Activated CD8-positive, alpha-beta T cell treated with anti-CD3 and anti-CD28 coated beads, Interleukin-2, amount 10 ng/mL, durations not matched to agents 7 days and 5 days (primary cell): ENCODE results near the gene MUL1. TPM values are rescaled to one million over a fixed set of nuclear protein-coding genes. Genes with fewer than 3 reads are reported as not detected.

Source experiments
- ATAC-seq: fragments of 150-1000 bp; cut with Tn5 transposase; one replicate; pipeline ENCODE4 v1.10.0; 2021; ENCODE audit warnings: moderate library complexity
- CTCF ChIA-PET: fragments of 350-600 bp; sonication (Branson Sonifier 250); formaldehyde crosslinking; loops from one replicate; lab custom pipeline; 2021; ENCODE audit warnings: antibody characterized with exemption; lab: Charles Lee
- POLR2A ChIA-PET: fragments of 350-600 bp; sonication (Branson Sonifier 250); formaldehyde crosslinking; loops from one replicate; lab custom pipeline; 2021; ENCODE audit warnings: antibody characterized with exemption; lab: Charles Lee
- DNase-seq: peaks from one replicate; pipeline ENCODE4 v3.0.0-alpha.2; 2020
- H3K27ac Mint-ChIP-seq: one replicate; pipeline ENCODE4 v1.8.0; 2021; ENCODE audit warnings: mild to moderate bottlenecking, mixed read lengths
- H3K27me3 Mint-ChIP-seq: one replicate; pipeline ENCODE4 v1.8.0; 2021; ENCODE audit warnings: low read depth, mixed read lengths
- H3K36me3 Mint-ChIP-seq: one replicate; pipeline ENCODE4 v1.8.0; 2021; ENCODE audit warnings: low read depth, mixed read lengths
- H3K4me1 Mint-ChIP-seq: one replicate; pipeline ENCODE4 v1.8.0; 2021; ENCODE audit warnings: low read depth, mixed read lengths
- H3K4me3 Mint-ChIP-seq: one replicate; pipeline ENCODE4 v1.8.0; 2021; ENCODE audit warnings: mild to moderate bottlenecking, mixed read lengths
- H3K9me3 Mint-ChIP-seq: one replicate; pipeline ENCODE4 v1.8.0; 2022; ENCODE audit warnings: mixed read lengths; ENCODE audit not compliant: insufficient read depth
- total RNA-seq, 2 experiments: library from RNA; stranded (reverse); gene quantifications; one replicate each; pipeline ENCODE4 v1.2.3, GENCODE V29; 2021

Gene MUL1, protein sequence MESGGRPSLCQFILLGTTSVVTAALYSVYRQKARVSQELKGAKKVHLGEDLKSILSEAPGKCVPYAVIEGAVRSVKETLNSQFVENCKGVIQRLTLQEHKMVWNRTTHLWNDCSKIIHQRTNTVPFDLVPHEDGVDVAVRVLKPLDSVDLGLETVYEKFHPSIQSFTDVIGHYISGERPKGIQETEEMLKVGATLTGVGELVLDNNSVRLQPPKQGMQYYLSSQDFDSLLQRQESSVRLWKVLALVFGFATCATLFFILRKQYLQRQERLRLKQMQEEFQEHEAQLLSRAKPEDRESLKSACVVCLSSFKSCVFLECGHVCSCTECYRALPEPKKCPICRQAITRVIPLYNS
- total RNA-seq: 10 to 100 TPM; 17.2 to 18.6 TPM

DNA sequence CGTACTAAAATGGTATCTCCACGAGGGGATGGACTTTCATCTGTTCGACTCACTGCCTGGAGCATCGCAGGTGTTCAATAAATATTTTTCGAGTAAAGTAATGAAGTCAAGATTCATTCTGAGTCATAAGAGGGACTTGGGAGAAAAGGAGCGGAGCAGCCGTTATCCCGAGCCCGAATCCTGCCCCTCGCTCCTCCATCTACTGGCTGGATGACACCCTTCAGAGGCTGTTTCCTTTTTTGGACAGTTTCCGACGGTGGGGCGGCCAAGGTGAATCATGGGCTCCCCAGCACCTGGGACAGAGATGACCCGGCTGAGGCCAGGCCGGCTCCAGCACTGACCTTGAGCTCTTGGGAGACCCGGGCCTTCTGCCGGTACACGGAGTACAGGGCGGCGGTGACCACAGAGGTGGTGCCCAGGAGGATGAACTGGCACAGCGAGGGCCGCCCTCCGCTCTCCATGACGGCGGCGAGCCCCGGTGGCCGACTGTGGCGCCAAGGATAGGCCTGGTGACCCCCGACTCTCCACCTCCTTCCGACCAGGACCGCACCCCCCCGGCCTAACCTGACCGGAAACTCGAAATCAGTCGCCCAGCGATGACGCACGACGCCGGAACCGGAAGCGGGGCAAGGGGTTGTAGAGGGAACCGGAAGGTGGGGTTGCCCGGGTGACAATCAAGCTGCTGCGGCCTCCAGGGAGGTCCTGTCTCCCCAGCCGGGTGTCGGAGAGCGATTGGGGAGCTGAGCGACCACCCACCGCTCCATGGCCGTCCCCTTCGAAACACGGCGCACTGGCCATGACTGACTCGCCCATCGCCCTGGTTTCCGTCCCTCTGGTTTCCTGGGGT, at the start of gene MUL1:
MUL1 (minus strand) TSS at position 588 of the 847 bp plus-strand sequence; CDS start at position 461, 127 bp downstream.
- H3K9me3 Mint-ChIP-seq: no peaks in the 10 kb centered on the region

DNA sequence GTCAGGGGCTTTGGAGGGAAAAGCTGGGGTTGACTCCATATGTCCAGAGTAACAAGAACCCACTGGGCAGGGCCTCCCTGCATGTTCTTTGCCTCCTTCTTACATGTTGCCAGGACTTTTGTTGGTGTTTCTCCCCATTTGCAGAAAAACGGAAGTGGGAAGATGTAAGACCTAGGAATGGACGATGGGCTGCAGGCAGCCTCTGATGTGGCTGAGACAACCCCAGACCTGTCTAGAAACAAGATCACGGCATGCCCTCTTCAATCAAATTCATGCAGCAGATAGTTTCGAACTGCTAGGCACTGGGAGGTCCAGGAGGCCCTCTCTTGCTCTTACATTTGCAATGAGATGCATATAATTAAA, 47.8 kb upstream of the MUL1 start:
- no peaks in the 10 kb centered on the region for H3K4me1 Mint-ChIP-seq
- ChIA-PET CTCF (interaction anchor here (0.7 kb wide), 1 partner anchor 78 kb away, joined by 3 read pairs; no protein-coding TSS in a partner anchor), POLR2A (no interaction called here)
- H3K9me3 Mint-ChIP-seq: no peaks in the 10 kb centered on the region
- peaks cover 36% of the 10 kb centered on the region for H3K27me3 Mint-ChIP-seq
- DNase-seq (no peak), ATAC-seq (no peak)
- H3K36me3 Mint-ChIP-seq: no peaks in the 10 kb centered on the region
- H3K4me3 Mint-ChIP-seq: no peak overlapping the region
- no peak overlapping the region for H3K27ac Mint-ChIP-seq

More for the DNA sequence above, at the start of gene MUL1:
- Mint-ChIP-seq H3K36me3 (peaks cover 5% of the 10 kb centered on the region), H3K27ac (peak within 1 kb of the TSS; percentile 95), H3K4me3 (peak within 1 kb of the TSS; percentile 93), H3K4me1 (peaks cover 24% of the 10 kb centered on the region), H3K27me3 (peaks cover 3% of the 10 kb centered on the region)
- ATAC-seq (peak; percentile 90), DNase-seq (peak; percentile 96)
- POLR2A ChIA-PET: interaction anchor here (0.8 to 1.9 kb wide), 3 partner anchors 8 to 18 kb away, joined by 3 to 8 read pairs (median 4); no protein-coding TSS in a partner anchor
- CTCF ChIA-PET: interaction anchor here (1.3 to 3.6 kb wide), 4 partner anchors 9 to 126 kb away, joined by 3 to 14 read pairs (median 8); partner anchors contain the start of gene PINK1

DNA sequence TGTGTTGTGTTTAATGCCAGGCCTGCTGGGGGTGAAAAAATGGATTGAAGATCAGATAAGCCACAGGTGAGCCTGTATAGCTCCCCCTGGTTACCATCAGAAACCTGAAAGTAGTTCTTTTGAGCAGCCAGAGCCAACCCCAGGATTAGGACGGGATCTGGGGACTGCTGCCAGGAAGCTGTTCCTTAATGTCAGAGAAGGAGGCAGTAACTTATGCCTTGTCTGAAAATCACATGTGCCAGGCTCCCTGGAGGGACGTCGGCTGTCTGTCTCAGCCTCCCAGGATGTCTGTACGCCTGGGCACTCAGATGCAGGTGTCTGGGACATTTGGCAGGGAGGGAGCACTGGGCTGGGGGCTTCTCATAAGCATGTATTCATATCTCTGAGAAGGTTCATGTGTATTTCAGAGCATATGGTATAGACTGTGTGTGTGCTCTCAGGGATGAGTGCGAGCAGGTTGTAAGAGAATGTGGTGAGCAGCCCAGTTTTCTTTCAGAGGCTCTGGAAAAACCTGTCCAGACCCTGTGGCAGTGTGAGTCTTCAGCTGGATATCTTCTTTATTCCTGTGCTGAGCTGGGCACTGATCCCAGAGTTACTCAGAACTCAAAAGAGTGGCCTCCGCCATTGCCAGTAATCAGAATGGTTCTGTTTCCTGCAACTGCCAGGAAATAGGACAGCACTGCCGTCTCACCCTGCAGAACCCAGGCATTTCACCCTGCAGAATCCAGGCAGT, 47.2 kb upstream of the MUL1 start:
- no peaks in the 10 kb centered on the region for H3K36me3 Mint-ChIP-seq
- DNase-seq: no peak
- no peaks in the 10 kb centered on the region for H3K4me1 Mint-ChIP-seq

DNA sequence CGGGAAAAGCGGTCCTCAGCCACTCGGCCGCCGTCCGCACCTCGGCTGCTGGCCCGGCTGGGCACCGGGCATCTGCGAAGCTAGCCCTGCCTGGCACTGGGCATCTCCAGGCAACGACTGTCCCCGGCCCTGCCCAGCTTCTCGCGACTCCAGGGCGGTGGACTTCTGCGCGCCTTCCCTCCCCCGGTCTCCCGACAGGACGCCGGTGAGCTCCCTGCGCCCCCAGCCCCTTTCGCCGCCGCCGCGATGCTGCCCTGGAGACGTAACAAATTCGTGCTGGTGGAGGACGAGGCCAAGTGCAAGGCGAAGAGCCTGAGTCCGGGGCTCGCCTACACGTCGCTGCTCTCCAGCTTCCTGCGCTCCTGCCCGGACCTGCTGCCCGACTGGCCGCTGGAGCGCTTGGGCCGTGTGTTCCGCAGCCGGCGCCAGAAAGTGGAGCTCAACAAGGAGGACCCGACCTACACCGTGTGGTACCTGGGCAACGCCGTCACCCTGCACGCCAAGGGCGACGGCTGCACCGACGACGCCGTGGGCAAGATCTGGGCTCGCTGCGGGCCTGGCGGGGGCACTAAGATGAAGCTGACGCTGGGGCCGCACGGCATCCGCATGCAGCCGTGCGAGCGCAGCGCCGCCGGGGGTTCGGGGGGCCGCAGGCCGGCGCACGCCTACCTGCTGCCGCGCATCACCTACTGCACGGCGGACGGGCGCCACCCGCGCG, 44.9 kb upstream of the MUL1 start:
- ChIA-PET CTCF (no interaction called here), POLR2A (no interaction called here)
- Mint-ChIP-seq H3K4me1 (no peaks in the 10 kb centered on the region), H3K27ac (no peak overlapping the region), H3K9me3 (no peaks in the 10 kb centered on the region), H3K36me3 (no peaks in the 10 kb centered on the region), H3K4me3 (no peak overlapping the region), H3K27me3 (peaks cover 36% of the 10 kb centered on the region)
- ATAC-seq (no peak), DNase-seq (no peak)

More for the DNA sequence above, 47.2 kb upstream of the MUL1 start:
- POLR2A ChIA-PET: no interaction called here
- no peaks in the 10 kb centered on the region for H3K9me3 Mint-ChIP-seq
- no peak overlapping the region for H3K4me3 Mint-ChIP-seq
- no peak for ATAC-seq
- no peak overlapping the region for H3K27ac Mint-ChIP-seq
- peaks cover 36% of the 10 kb centered on the region for H3K27me3 Mint-ChIP-seq
- CTCF ChIA-PET: interaction anchor here (0.7 kb wide), 1 partner anchor 79 kb away, joined by 3 read pairs; no protein-coding TSS in a partner anchor

DNA sequence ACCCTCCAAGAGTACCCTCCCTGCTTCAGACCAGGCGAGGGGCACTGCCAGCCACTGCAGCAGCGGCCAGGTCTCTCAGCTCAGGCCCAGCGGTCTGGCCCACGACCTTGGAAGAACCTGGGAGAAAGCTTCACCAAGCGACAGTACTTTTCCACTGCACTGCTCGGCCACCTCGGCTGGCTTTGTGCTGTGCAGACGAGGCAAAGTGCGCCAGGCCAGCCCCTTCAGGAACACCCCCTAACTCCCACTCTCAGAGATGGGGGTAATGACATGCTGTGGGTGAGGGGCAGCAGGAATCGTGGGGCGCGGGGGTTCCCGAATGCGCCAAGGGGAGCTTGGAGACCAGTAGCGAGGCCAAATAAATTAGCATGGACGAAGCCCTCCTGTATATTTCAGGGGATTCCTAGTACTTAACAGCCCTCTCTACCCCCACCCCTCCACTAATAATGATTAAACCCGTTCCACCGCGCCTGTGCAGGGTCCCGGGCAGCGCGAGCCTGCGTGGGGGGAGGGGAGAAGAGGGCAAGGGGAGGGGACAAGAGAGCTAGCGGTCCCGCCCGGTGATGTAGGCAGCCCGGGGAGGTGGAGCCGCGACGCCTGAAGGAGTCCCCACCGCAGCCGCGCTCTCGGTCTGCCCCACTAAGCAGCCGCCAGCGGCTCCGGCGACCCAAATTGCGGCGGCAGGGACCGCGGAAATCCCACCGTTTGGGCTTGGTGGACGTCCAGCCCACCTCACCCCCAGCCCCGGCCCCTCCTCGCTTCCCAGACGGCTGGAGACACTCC, 44.2 kb upstream of the MUL1 start, which contains the start of gene FAM43B:
FAM43B (plus strand) TSS at position 629 of the 783 bp plus-strand sequence. CDS start 401 bp downstream, outside the sequence.
- ChIA-PET CTCF (interaction anchor here (0.6 to 0.9 kb wide), 3 partner anchors 23 to 126 kb away, joined by 3 read pairs; no protein-coding TSS in a partner anchor), POLR2A (no interaction called here)
- no peaks in the 10 kb centered on the region for H3K4me1 Mint-ChIP-seq
- H3K27me3 Mint-ChIP-seq: peaks cover 36% of the 10 kb centered on the region
- DNase-seq (peak; percentile 26), ATAC-seq (no peak)
- H3K9me3 Mint-ChIP-seq: no peaks in the 10 kb centered on the region
- H3K4me3 Mint-ChIP-seq: no peak within 1 kb of the TSS
- H3K36me3 Mint-ChIP-seq: no peaks in the 10 kb centered on the region
- H3K27ac Mint-ChIP-seq: no peak within 1 kb of the TSS

DNA sequence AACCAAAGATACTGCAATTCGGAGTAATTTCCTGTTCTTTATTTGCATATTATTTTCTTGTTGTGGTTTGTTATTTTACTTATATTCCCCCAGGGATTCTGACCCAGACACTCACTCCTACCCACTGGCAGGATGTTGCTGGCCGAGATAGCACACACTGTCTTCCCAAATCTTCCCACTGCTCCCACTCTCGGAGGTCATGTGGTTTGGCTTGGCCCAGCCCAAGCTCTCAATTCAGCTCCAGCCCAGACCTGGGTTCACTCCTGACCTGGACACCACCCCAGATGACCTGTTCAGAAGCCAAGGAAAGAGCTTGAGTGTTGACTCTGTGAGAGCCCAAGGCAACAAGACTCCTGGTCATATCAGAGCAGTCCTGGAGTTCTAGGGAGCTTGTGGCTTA, 43.2 kb upstream of the MUL1 start:
- Mint-ChIP-seq H3K4me3 (no peak overlapping the region), H3K27ac (no peak overlapping the region), H3K9me3 (no peaks in the 10 kb centered on the region), H3K36me3 (no peaks in the 10 kb centered on the region), H3K4me1 (no peaks in the 10 kb centered on the region), H3K27me3 (peaks cover 42% of the 10 kb centered on the region)
- ChIA-PET POLR2A (no interaction called here), CTCF (interaction anchor here (0.9 kb wide), 2 partner anchors 24 to 83 kb away, joined by 3 read pairs; no protein-coding TSS in a partner anchor)
- DNase-seq (no peak), ATAC-seq (no peak)

DNA sequence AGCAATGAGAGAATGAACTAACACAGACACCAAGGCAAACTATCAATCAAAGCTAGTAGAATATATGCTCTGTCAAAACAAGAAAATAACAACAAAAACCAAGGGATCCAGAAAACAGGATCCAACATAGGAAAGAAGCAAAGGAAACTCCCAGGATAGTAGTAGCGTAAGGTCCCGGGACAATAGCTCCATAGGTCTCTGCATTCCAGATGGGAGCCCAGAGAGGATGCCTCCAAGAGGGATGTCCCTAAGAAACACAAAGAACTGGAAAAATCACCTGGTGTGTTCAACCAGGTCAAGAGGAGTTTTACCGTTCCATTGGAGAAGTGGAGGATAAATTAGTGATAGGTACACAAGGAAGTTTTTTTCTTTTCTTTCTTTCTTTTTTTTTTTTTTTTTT, 38.7 kb upstream of the MUL1 start:
- H3K4me1 Mint-ChIP-seq: no peaks in the 10 kb centered on the region
- CTCF ChIA-PET: no interaction called here

DNA sequence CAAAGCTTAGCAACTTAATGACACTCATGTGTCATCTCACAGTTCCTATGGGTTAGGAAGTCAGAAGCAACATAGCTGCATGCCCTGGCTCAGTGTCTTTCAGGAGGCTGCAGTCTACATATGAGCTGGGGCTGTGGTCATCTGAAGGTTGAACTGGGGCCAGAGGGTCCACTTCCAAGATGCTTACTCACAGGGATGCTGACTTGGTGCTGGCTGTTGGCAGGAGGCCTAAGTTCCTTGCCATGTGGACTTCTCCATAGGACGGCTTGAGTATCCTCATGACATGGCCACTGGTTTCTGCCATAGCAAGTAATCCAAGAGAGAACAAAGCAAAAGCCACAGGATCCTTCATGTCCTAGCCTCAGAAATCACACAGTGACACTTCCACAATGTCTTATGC, 32.3 kb upstream of the MUL1 start:
- Mint-ChIP-seq H3K9me3 (no peaks in the 10 kb centered on the region), H3K36me3 (no peaks in the 10 kb centered on the region), H3K4me3 (no peak overlapping the region), H3K27me3 (peaks cover 26% of the 10 kb centered on the region), H3K4me1 (no peaks in the 10 kb centered on the region), H3K27ac (no peak overlapping the region)
- ATAC-seq (no peak), DNase-seq (no peak)
- ChIA-PET POLR2A (no interaction called here), CTCF (interaction anchor here (1.2 kb wide), 1 partner anchor 18 kb away, joined by 4 read pairs; no protein-coding TSS in a partner anchor)

More for the DNA sequence above, 38.7 kb upstream of the MUL1 start:
- POLR2A ChIA-PET: no interaction called here
- Mint-ChIP-seq H3K27me3 (peaks cover 27% of the 10 kb centered on the region), H3K4me3 (no peak overlapping the region), H3K27ac (no peak overlapping the region), H3K9me3 (no peaks in the 10 kb centered on the region), H3K36me3 (no peaks in the 10 kb centered on the region)
- DNase-seq (no peak), ATAC-seq (no peak)

DNA sequence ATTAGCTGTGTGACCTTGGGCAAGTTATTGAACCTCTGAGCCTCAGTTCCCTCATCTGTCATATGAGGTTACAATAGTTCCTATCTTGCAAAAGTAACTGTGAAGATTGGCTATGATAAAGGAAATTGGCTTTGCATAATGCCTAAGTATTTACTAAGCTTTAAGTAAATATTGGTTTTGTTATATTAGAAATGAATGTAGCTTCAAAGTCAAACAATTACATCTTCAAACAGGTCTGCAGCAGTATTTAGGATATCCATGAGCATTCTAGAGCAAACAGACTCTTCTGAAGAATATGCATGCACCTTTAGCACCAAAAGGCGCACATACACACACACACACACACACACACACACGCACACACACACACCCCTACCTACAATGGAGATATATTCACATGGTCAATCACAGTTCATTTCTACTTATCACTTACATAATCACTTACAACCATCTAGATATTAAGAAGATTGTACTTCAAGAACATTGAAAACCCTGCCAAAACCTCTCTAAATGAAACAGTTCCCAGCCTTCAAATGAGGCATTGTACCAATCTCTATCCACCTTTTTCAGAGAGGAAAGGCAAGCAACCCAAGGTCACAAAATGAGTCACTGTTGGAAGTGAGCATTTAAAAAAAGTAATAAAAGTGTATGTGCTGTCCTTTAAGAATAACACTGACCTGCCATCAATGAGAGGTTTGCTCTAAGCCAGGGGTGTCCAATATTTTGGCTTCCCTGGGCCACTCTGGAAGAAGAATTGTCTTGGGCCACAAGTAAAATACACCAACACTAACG, 31.0 kb upstream of the MUL1 start:
- H3K27ac Mint-ChIP-seq: no peak overlapping the region
- H3K4me1 Mint-ChIP-seq: no peaks in the 10 kb centered on the region
- POLR2A ChIA-PET: no interaction called here
- no peaks in the 10 kb centered on the region for H3K36me3 Mint-ChIP-seq
- no peaks in the 10 kb centered on the region for H3K9me3 Mint-ChIP-seq
- ATAC-seq (no peak), DNase-seq (no peak)
- H3K4me3 Mint-ChIP-seq: no peak overlapping the region
- CTCF ChIA-PET: no interaction called here
- peaks cover 30% of the 10 kb centered on the region for H3K27me3 Mint-ChIP-seq

DNA sequence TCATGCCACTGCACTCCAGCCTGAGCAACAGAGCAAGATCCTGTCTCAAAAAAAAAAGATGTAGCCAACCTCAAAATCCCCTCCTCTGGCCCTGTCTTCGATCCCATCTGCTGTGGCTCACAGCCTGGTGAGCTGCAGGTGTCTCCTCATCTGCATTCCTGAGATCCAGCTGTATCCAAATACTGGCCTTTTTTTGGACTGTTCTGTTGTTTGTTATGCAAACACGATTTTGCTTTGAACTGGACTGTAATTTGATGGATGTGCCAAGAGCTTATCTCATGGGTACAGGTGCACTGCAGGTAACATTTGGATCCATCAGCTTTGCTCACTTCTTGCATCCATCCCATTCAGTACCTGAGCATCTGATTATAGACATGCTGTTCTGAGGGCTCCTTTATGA, 30.3 kb upstream of the MUL1 start:
- no peak for ATAC-seq
- Mint-ChIP-seq H3K4me3 (no peak overlapping the region), H3K36me3 (no peaks in the 10 kb centered on the region), H3K27me3 (peaks cover 37% of the 10 kb centered on the region), H3K4me1 (no peaks in the 10 kb centered on the region), H3K9me3 (no peaks in the 10 kb centered on the region), H3K27ac (no peak overlapping the region)
- ChIA-PET POLR2A (no interaction called here), CTCF (no interaction called here)
- DNase-seq: no peak
